ENCODE measurements around the gene SUGCT.

- TF ChIP-seq YY1 (IDR thresholded peaks at IDR 0.05; ENCODE audit: low read depth) (no peak), EP300 (IDR thresholded peaks at IDR 0.05; ENCODE audit: borderline replicate concordance) (no peak), CREB1 (IDR thresholded peaks at IDR 0.05; ENCODE audit: low read depth) (no peak), USF1 (IDR thresholded peaks at IDR 0.05) (no peak)
Measured at GRCh38 chr7:40676221-40676620, 541.4 kb downstream of the SUGCT start.

Measured in Ishikawa (cell line).